Measurements from ENCODE around the gene OPCML.

Gene OPCML

DNA sequence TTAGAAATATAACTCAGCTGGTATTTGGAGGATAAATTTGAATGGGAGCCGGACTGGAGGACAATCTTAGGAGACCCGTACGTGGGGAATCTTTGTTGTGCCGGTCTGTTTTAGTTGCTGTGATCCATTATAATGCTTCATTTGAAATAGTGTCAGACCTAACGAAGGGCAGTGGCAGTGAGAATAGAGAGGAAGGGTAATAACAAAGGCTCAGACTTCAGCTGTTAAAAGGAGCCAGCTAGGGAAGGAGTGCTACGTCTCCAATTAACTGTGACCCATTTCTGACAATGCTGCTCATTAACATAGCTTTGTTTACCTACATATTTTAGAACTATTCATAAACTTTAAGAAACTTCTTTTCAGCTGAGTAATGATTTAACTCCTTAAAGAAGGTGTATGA, 246.9 kb downstream of the OPCML start:
- TF ChIP-seq, protein P1, sequence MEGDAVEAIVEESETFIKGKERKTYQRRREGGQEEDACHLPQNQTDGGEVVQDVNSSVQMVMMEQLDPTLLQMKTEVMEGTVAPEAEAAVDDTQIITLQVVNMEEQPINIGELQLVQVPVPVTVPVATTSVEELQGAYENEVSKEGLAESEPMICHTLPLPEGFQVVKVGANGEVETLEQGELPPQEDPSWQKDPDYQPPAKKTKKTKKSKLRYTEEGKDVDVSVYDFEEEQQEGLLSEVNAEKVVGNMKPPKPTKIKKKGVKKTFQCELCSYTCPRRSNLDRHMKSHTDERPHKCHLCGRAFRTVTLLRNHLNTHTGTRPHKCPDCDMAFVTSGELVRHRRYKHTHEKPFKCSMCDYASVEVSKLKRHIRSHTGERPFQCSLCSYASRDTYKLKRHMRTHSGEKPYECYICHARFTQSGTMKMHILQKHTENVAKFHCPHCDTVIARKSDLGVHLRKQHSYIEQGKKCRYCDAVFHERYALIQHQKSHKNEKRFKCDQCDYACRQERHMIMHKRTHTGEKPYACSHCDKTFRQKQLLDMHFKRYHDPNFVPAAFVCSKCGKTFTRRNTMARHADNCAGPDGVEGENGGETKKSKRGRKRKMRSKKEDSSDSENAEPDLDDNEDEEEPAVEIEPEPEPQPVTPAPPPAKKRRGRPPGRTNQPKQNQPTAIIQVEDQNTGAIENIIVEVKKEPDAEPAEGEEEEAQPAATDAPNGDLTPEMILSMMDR (IDR thresholded peaks at IDR 0.05; ENCODE audit: low read length, missing control alignments), result no peak
- no peak overlapping the region for H3K4me3 ChIP-seq (replicated peaks; ENCODE audit: low read depth, low read length)

DNA sequence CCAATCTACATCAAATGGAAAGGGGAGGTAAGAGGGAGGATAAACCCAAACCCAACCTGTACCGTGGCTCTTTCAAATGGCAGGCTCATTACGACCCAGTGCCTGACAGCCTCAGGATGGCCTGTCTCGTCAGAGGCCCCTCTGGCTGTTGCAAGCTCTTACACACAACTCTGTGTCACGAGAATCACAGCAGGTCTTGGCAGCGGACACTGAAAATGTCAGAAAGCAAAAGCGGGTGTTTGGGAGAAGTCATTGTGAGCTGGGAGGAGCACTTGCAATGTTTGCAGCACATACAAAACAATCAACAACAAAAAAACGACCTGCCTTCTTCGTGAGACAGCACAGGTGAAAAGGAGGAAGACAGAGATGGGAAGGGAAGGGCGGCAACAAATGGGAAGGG, 248.1 kb downstream of the OPCML start:
- H3K4me3 ChIP-seq (replicated peaks; ENCODE audit: low read depth, low read length), result no peak overlapping the region
- DNase-seq (ENCODE audit: low read depth), result no peak
- TF ChIP-seq, protein P1 (IDR thresholded peaks at IDR 0.05; ENCODE audit: low read length, missing control alignments), result no peak

More for the DNA sequence above, 246.9 kb downstream of the OPCML start:
- DNase-seq (ENCODE audit: low read depth), result no peak

DNA sequence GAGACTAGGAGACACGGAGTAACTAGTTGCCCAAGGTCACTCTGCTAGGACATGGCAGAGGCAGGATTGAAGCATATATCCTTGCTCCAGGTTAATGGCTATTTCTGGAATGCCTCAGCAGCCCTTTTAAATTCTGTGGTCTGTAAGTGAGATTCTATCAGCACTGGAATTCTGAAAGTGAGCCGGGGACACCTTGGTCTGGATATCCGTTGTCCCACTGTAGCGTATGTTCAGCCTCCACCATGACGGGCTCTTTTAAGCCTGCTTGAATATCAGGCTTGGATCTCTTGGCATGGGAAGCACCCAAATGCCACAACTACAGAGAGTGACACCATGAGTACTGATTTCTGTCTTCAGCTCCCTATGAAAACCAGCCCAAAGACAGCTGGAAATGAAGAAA, 254.4 kb downstream of the OPCML start:
- TF ChIP-seq, protein P1 (IDR thresholded peaks at IDR 0.05; ENCODE audit: low read length, missing control alignments), result no peak
- no peak overlapping the region for H3K4me3 ChIP-seq (replicated peaks; ENCODE audit: low read depth, low read length)

DNA sequence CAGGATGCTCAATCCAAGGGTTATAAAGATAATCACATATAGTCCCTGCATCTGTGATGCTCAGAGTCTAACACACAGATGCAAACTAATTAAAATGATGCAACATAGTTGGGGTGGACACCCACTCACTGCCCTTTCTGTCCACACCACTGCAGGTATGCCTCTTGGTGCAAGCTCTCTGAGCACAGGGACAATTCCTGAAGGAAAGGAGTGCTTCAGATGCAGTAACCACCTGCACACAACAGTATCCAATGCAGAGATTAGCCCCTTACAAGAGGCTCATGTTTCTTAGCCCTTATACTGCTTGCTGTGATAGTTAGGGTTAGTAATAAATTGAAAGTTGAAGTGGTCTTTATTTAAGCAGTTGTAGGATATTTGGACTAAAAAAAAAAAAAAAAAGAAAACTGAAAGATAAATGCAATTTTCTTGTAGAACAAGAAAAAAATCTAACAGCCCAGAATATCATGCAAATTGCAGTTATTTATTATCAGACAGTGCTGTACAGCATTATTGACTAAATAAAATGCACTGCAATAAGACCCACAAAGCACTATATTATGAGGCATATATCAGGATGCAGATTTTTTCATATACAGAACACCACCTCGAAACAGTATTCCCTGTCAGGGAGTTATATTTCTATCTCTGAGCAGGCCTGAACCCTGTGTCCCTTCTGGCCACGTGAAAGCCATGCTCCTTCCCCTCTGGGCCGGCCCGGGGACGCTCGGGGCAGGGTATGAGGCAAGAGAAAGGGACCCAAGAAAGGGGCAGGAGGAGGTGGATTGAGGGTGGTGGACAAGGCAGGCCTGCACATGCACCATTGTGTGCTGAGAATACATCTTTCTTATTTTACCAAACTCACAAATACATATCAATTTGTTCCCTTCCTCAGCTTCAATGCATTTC, 260.2 kb downstream of the OPCML start:
- no peak for DNase-seq (ENCODE audit: low read depth)
- TF ChIP-seq, protein P1 (IDR thresholded peaks at IDR 0.05; ENCODE audit: low read length, missing control alignments), result no peak
- H3K4me3 ChIP-seq (replicated peaks; ENCODE audit: low read depth, low read length), result no peak overlapping the region

More for the DNA sequence above, 254.4 kb downstream of the OPCML start:
- DNase-seq (ENCODE audit: low read depth), result no peak

DNA sequence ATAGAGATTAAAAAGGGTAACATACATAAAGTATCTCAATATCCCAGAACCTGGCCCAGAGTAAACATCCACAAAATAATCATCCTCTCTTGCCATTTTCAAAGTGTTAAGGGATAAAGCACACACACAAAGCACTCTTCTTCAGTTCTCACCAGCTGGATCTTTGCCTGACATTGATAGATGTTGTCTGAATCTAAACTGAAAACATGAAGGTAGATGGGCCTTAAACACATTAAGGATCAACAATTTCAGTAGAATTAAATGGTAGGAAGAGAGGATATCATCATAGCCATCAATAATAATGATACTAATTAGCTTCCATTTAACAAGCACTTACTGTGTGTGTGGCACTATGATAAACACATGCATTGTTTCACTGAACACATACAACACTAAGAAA, 261.1 kb downstream of the OPCML start:
- TF ChIP-seq, protein P1 (IDR thresholded peaks at IDR 0.05; ENCODE audit: low read length, missing control alignments), result no peak
- H3K4me3 ChIP-seq (replicated peaks; ENCODE audit: low read depth, low read length), result no peak overlapping the region
- DNase-seq (ENCODE audit: low read depth), result no peak

DNA sequence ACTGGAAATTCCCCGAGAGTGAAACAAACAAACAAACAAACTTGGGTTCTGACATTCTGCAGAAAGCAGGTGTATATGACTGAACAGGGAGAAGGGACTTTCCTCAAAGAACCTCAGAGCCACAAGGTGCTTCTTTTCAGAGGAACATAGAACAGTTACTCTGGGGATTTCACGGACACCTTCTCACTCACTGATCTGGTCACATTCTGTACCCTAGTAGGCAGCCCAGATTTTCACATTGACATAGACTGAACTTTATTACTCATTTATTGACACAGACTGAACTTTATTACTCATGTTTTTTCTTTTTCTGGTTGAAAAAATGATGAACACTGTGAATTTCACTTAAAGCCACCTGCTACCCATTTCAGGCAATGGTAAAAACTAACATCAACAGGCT, 263.0 kb downstream of the OPCML start:
- TF ChIP-seq, protein P1 (IDR thresholded peaks at IDR 0.05; ENCODE audit: low read length, missing control alignments), result no peak
- DNase-seq (ENCODE audit: low read depth), result no peak
- no peak overlapping the region for H3K4me3 ChIP-seq (replicated peaks; ENCODE audit: low read depth, low read length)

DNA sequence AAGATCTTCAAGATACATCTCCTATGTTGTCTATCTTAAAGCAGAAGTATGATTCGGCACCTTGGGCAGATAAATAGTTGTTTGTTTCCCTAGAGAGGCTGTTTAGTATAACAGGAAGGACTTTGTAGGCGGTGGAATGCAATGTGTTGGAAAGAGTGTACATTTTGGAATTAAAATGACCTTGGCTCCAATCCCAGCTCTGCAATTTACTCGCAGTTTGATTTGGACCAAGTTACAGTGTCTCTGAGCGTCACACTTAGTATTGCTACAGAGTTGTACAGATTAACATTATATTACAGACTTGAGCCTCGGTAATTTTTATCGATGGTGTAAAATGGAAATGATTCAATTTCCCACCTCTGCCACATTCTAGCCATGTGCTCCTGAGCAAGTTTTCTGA, 265.3 kb downstream of the OPCML start:
- no peak overlapping the region for H3K4me3 ChIP-seq (replicated peaks; ENCODE audit: low read depth, low read length)
- no peak for DNase-seq (ENCODE audit: low read depth)
- TF ChIP-seq, protein P1 (IDR thresholded peaks at IDR 0.05; ENCODE audit: low read length, missing control alignments), result no peak
